GM12875 (cell line): ENCODE measurements around the gene DNAJC12.
A peak's percentile ranks its signal among the peaks of the same experiment; 100 is the strongest.
"Not testable (repeated sequence)": the region's sequence is repeated elsewhere in the genome, so short reads cannot be mapped to it uniquely, and the experiment has no call there.

Experiments
- H3K4me3 ChIP-seq: one replicate; pipeline ENCODE4 v1.5.1; 2011; ENCODE audit warnings: low read depth, low read length, control low read depth
- CTCF ChIP-seq: IDR thresholded peaks from 2 replicates; pipeline ENCODE4 v1.5.1; 2011; ENCODE audit warnings: low read depth, mild to moderate bottlenecking, control low read depth, inconsistent platforms, low read length, moderate library complexity, borderline replicate concordance; ENCODE audit not compliant: insufficient read depth

The DNAJC12 gene

DNA sequence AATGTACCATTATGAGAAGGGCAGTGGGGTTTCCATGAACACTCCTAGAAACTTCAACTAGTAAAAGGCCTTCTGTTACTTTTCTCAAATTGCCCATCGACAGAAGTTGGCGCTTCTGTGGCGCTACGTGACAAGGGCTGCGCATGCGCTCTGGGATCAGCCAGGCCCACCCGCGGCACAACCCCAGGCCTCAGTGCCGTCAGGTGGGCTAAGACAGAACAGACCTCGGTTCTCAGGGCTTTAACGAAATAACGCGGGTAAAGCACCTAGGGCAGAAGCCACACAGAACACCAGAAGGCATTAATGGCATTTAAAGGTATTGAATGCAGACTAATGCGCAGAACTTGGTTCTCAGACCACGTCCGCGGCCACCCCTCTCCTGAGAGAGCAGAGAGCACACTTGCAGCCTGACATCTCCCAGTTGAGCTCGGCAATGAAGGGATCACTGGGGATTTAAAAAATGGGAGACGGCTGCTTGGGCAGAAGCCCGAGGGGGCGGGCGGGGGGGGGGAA, 74.4 kb downstream of the DNAJC12 start:
- H3K4me3 ChIP-seq, result peak overlapping the region; percentile 75
- TF ChIP-seq CTCF, result no peak

GRCh38 chr10:67762567-67762966, 75.4 kb downstream of the DNAJC12 start:
- H3K4me3 ChIP-seq, result not testable (repeated sequence)

GRCh38 chr10:67760272-67760671, 77.7 kb downstream of the DNAJC12 start:
- TF ChIP-seq CTCF, result no peak
- no peak overlapping the region for H3K4me3 ChIP-seq
